Activated CD8-positive, alpha-beta memory T cell treated with anti-CD3 and anti-CD28 coated beads for 1 hour (primary cell): ENCODE results near the gene IGFN1.
"Not testable (repeated sequence)": the region's sequence is repeated elsewhere in the genome, so short reads cannot be mapped to it uniquely, and the experiment has no call there.

Experiments used
- DNase-seq, 2 donors: peaks; one replicate each; pipeline ENCODE4 v3.0.0-alpha.2; 2020; ENCODE audit warnings: low read depth in 1 of 2; ENCODE audit errors: extremely low read depth in 1 of 2

Gene IGFN1

DNA sequence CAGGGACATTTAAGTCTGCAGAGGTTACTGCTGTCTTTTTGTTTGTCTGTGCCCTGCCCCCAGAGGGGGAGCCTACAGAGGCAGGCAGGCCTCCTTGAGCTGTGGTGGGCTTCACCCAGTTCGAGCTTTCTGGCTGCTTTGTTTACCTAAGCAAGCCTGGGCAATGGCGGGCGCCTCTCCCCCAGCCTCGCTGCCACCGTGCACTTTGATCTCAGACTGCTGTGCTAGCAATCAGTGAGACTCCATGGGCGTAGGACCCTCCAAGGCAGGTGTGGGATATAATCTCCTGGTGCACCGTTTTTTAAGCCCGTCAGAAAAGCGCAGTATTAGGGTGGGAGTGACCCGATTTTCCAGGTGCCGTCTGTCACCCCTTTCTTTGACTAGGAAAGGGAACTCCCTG is 49.0 kb downstream of the IGFN1 start:
- DNase-seq, result not testable (repeated sequence)

GRCh38 chr1:201240171-201240570 is 49.5 kb downstream of the IGFN1 start:
- DNase-seq, result no peak

- no peak for DNase-seq
Measured at GRCh38 chr1:201241736-201242135, 51.1 kb downstream of the IGFN1 start.

DNA sequence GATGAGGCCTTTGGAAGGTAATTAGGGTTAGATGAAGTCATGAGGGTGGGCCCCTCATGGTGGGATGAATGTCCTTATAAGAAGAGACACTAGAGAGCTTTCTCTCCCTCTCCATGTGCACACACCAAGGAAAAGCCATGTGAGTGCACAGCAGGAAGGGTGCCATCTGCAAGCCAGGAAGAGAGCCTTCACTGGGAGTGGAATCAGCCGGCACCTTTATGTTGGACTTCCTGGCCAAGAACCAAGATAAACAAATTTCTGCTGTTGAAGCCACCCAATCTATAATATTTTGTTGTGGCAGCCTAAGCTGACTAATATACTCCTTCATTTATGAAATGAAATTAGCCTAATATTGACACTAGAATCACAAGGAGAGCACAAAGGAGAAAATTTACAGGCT is 54.5 kb downstream of the IGFN1 start:
- DNase-seq, result no peak

DNA sequence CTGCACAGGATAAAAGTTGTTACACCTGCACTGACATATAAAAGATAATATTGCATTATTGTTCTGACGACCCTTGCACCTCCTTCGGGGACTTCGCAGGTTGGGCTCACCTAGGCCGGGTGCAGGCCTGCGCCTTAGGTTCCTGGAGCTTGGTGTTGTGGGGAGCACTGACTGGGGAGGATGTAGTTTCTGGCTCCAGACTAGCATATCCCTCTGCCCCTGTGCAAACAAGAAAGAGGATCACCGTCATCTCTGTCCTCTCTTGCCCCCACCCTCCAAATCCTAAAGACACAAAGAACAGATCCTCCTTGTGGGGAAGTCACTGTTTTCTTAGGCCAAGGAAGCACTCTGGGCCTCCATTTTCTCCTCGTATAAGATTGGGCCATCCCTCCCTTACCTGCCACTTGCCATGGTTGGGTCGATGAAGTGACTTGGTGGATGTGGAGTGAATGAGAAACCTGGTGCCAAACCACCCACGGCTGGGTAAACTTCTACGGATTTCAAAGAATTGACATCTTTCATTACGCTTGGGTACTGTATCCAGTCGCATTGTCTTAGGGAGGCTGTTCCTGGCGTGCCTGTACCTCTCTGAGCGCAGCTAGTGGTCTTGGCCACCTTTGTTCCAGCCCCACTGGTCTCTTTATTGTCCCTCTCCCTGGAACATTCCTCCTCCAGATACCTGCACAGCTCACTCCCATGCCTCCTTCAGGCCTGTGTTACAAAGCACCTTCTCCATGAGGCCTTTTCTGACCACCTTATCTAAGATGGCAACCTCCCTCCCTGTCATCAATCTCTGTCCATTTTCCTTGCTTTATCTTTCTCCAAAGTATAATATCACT is 58.3 kb downstream of the IGFN1 start:
- no peak for DNase-seq

GRCh38 chr1:201250326-201251011 is 59.8 kb downstream of the IGFN1 start:
- no peak for DNase-seq

DNA sequence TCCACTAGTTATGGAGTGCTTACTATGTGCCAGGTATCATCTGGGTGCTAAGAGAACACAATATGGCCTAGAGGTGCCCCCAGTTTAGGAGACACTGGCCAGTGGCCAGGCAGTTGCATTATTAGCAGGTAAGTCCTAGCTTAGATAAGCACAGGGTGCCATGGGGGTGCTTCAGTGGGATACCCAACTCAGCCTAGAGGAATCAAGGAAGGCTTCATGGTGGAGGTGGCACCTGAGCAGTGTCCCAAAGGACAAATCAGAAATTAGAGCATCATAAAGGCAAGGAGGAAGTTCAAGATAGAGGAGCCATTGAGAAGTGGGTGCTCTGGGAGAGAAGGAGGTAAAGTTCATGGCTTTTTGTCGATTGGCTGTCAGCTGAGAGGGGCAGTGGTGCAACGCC is 60.8 kb downstream of the IGFN1 start:
- no peak for DNase-seq

- DNase-seq, result no peak
Measured at GRCh38 chr1:201251851-201252430, 61.3 kb downstream of the IGFN1 start.

DNA sequence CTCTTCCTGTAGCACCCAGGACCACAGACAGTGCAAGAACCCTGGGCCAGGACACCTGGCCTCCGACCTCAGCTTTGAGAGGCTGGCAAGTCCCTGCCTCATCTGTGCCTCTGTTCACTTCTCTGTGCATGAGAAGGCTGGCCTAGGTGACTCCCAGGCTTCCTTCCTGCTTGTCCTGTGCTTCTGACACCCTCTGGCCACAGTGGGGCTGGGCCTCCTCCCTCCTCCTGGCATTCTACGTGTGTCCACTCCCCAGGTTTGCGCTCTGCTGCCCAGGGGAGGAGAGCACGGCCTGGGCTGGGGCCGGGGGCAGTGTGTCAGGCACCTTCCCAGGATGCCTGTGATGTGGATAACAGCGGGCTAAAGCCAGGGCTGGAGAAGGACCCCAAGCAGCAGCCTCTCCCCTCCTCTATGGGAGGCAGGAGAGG is 62.3 kb downstream of the IGFN1 start:
- no peak for DNase-seq

GRCh38 chr1:201253411-201253810 is 62.8 kb downstream of the IGFN1 start:
- DNase-seq, result no peak

- no peak for DNase-seq
Measured at GRCh38 chr1:201253906-201254624, 63.4 kb downstream of the IGFN1 start.

GRCh38 chr1:201254625-201255478 is 64.2 kb downstream of the IGFN1 start:
- peak; percentile 8 to 44 for DNase-seq

- DNase-seq, result no peak
Measured at GRCh38 chr1:201255479-201256362, 65.1 kb downstream of the IGFN1 start.

DNA sequence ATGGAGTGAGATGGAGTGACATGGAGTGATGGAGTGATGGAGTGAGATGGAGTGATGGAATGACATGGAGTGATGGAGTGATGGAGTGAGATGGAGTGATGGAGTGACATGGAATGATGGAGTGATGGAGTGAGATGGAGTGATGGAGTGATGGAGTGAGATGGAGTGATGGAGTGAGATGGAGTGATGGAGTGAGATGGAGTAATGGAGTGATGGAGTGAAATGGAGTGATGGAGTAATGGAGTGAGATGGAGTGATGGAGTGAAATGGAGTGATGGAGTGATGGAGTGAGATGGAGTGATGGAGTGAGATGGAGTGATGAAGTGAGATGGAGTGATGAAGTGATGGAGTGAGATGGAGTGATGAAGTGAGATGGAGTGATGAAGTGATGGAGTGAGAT is 67.5 kb downstream of the IGFN1 start:
- DNase-seq, result not testable (repeated sequence)

DNA sequence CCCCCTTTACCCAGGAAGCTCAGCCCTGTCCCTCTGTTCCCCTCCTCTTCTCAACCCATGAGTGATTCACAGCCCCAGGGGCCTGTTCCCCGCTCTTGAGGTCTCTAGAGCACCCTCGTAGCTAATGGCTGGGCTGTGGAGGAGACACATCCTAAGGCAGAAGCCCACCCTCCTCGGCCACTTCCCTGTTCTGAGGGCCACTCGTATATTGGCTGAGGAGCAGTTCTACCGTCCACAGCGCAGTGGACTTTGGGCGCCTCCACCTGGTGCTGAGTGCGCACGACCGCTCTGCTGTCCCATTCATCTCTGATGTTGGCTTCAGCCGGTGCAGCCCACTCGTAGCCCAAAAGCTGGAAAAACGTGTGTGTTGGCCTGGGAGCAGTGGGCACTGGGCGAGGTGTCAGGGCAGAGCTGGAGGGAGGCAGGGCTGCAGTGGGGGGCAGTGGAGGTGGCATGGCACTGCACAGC is 68.2 kb downstream of the IGFN1 start:
- no peak for DNase-seq

DNA sequence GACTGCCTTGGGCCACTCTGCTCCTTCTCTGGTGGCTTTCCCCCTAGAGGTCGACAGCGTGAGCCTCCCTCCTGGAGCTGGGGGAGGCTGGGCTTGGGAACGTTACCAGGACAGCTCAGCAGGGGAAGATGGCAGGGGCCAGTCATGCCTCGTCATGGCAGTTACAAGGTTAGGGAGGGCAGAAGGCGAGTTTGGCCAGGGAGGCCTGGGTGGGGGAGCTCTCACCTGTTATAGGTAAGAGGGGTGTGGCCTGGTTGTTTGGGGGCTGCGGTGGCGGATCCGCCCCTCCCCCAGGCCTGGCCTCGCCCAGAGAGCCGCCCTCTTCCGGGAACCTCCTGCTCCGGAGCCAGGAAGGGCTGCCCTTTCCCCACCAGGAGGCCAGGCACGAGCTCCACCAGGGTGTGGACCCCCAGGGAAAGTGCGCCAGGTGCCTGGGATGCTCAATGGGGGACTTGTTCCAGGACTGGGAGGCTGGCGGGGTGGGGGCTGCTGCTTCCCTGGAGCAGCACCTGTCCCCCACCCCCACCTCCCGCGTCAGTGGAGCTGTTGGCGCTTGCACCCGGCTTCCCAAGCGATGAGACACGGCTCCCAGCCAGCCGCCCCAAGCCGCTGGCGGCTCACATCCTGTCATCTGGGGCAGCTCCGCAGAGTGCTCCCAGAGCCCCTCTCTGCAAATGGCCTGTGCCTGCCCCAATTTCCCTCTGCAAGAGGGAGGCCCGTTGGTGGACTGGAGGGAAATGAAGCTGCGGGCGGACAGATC is 69.0 kb downstream of the IGFN1 start:
- DNase-seq, result no peak

GRCh38 chr1:201260236-201260590 is 69.6 kb downstream of the IGFN1 start:
- no peak for DNase-seq

DNA sequence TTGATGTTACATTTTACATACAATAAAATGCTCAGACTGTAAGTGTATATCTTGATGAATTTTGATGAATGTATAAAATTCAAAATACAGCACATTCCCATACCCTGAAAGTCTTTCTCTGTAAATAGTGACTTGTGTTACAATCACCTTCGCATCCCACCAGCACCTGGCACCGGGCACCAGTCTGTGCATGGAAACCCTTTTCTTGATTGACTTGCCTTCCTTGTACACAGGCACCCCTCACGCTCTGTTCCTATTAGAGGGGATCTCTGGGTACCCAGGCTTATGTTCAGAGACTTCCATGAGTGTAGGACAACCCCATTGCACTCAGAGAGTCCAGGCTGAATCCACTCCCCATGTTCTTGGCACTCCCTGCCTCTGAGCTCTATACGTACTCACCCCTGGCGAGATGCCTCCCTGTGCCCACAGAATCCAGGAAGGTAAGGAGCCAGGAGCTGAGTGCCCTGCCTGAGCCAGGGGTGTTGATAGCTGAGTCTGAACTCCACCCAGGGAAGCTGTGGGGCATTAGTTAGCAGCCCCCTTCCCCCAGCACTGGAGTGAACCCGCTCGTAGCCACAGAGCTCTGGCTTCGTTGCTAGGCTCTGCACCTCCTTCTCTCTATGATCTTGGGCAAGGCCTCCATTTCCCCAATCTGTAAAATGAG is 70.2 kb downstream of the IGFN1 start:
- no peak for DNase-seq
